Brain microvascular endothelial cell (primary cell): ENCODE results near the gene SLTM.
"Not testable (repeated sequence)": the region's sequence is repeated elsewhere in the genome, so short reads cannot be mapped to it uniquely, and the experiment has no call there.

Experiments
- DNase-seq: peaks from one replicate; pipeline ENCODE4 v3.0.0-alpha.2; 2020
- H3K27ac ChIP-seq: fragments of 250-450 bp; sonication (Bioruptor Pico); 2 replicates; pipeline ENCODE4 v1.5.1; 2020; ENCODE audit warnings: mild to moderate bottlenecking, moderate library complexity
- H3K27me3 ChIP-seq: fragments of 250-450 bp; sonication (Bioruptor Pico); replicated peaks from 2 replicates; pipeline ENCODE4 v1.5.1; 2020; ENCODE audit warnings: mild to moderate bottlenecking
- H3K36me3 ChIP-seq: fragments of 250-450 bp; sonication (Bioruptor Pico); replicated peaks from 2 replicates; pipeline ENCODE4 v1.5.1; 2020; ENCODE audit warnings: mild to moderate bottlenecking
- H3K4me3 ChIP-seq: 2 replicates; pipeline ENCODE4 v1.5.1; 2011; ENCODE audit warnings: low read depth, mild to moderate bottlenecking, control low read depth, low read length, moderate library complexity
- CTCF ChIP-seq: IDR thresholded peaks from 2 replicates; pipeline ENCODE4 v1.5.1; 2011; ENCODE audit warnings: low read depth, mild to moderate bottlenecking, moderate library complexity, low read length, control low read depth, inconsistent platforms; ENCODE audit errors: missing control alignments
- in situ Hi-C: cut with HindIII; loops from 2 replicates; pipeline ENCODE4 v1.10.0; 2017; ENCODE audit warnings: low sequenced_read_pairs, low pct_ligation_motif_present

The SLTM gene

GRCh38 chr15:58957101-58957973 is 23.9 kb upstream of the SLTM start:
- peak; percentile 75 for DNase-seq
- TF ChIP-seq CTCF = peak; percentile 86
- H3K27ac ChIP-seq = no peak overlapping the region
- H3K36me3 ChIP-seq = no peaks in the 10 kb centered on the region
- no peaks in the 10 kb centered on the region for H3K27me3 ChIP-seq
- H3K4me3 ChIP-seq = no peak overlapping the region
- in situ Hi-C loops = no loop called here

GRCh38 chr15:58952751-58953150 is 19.3 kb upstream of the SLTM start:
- no peak overlapping the region for H3K27ac ChIP-seq
- DNase-seq = no peak

GRCh38 chr15:58951388-58952007 is 18.0 kb upstream of the SLTM start:
- peak; percentile 31 for DNase-seq
- TF ChIP-seq CTCF = no peak
- Histone ChIP-seq H3K36me3 (no peaks in the 10 kb centered on the region), H3K27me3 (no peaks in the 10 kb centered on the region), H3K27ac (no peak overlapping the region), H3K4me3 (no peak overlapping the region)
- in situ Hi-C loops = no loop called here

More at GRCh38 chr15:58952751-58953150, 19.3 kb upstream of the SLTM start:
- in situ Hi-C loops = no loop called here
- H3K4me3 ChIP-seq = no peak overlapping the region
- TF ChIP-seq CTCF = no peak
- H3K36me3 ChIP-seq = no peaks in the 10 kb centered on the region
- no peaks in the 10 kb centered on the region for H3K27me3 ChIP-seq

- TF ChIP-seq CTCF = no peak
- H3K27ac ChIP-seq = no peak overlapping the region
- H3K27me3 ChIP-seq = no peaks in the 10 kb centered on the region
- no peaks in the 10 kb centered on the region for H3K36me3 ChIP-seq
- H3K4me3 ChIP-seq = no peak overlapping the region
- in situ Hi-C loops = no loop called here
- peak; percentile 38 for DNase-seq
These were observed 13.7 kb upstream of the SLTM start for GRCh38 chr15:58947179-58947578.

GRCh38 chr15:58934974-58935373 is 1.5 kb upstream of the SLTM start:
- DNase-seq, H3K27ac ChIP-seq, in situ Hi-C loops, H3K36me3 ChIP-seq, H3K27me3 ChIP-seq, H3K4me3 ChIP-seq: not testable (repeated sequence)

- peaks cover 3% of the 10 kb centered on the region for H3K36me3 ChIP-seq
- no peaks in the 10 kb centered on the region for H3K27me3 ChIP-seq
- H3K4me3 ChIP-seq = peak overlapping the region; percentile 71
- TF ChIP-seq CTCF = no peak
- no peak for DNase-seq
- peak overlapping the region; percentile 94 for H3K27ac ChIP-seq
- in situ Hi-C loops = no loop called here
These were observed 1.0 kb upstream of the SLTM start for GRCh38 chr15:58934521-58934920.
